GM19372 (cell line): ENCODE results near the gene ZNF26.

Experiments
- ATAC-seq: cut with Tn5 transposase; IDR thresholded peaks from one replicate; pipeline ENCODE4 v1.9.1; 2021; ENCODE audit warnings: mild to moderate bottlenecking, low read depth, moderate library complexity; ENCODE audit not compliant: unreplicated experiment

ZNF26 gene

DNA sequence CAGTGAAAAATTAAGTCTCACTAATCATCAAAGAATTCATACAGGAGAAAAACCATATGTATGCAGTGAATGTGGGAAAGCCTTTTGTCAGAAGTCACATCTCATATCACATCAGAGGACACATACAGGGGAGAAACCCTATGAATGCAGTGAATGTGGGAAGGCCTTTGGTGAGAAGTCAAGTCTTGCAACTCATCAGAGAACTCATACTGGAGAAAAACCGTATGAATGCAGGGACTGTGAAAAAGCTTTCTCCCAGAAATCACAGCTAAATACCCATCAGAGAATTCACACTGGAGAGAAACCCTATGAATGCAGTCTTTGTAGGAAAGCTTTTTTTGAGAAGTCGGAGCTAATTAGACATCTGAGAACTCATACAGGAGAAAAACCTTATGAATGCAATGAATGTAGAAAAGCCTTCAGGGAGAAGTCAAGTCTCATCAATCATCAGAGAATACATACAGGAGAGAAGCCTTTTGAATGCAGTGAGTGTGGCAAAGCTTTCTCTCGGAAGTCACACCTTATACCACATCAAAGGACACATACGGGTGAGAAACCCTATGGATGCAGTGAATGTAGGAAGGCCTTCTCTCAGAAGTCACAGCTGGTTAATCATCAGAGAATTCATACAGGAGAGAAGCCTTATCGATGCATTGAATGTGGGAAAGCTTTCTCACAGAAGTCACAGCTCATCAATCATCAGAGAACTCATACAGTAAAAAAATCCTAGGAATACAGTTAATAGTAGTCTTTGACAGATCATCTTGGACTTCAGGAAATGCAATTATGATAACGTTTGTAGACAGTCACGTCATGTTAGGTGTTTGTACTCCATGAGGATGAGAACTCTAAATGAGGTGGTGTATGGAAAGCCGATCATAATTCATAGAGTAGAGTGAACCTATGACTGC is 72.3 kb downstream of the ZNF26 start:
- no peak for ATAC-seq

DNA sequence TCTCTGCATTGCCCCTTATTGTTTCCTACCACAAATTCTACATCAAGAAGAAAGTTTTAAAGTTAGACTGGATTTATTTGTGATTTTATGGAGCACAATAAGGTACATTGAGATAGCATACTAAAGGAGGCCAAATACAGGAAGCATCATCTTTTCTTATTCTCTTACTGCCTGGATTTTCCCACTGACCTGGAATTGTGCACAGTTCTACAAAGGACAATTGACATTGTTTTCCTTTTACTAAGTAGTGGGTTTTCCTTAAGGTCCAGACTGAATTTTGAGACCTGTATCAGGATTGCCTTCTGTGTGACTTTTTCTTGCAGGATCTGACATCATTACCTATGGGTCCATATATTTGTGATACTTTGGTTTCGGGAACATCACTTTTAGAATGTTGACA is 75.8 kb downstream of the ZNF26 start:
- ATAC-seq: no peak

DNA sequence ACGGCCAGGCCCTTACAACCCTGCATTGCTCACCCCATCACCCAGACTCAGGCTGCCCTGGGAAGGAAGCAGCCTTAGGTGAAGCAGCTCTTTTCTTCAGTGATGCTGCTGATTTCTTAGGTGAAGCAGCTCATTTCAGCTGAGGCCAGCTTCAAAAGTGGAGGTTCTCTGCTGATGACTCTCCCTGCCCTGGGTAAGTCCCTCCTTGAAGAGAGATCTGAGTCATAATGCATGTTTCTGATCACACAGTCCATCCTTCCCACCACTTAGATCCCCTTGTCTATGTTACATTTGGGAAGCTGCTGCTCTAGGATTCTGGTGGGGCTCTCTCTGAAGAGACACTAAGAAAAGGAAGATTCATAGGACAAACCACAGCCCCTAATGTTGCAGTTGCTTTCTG is 77.4 kb downstream of the ZNF26 start:
- ATAC-seq: no peak

DNA sequence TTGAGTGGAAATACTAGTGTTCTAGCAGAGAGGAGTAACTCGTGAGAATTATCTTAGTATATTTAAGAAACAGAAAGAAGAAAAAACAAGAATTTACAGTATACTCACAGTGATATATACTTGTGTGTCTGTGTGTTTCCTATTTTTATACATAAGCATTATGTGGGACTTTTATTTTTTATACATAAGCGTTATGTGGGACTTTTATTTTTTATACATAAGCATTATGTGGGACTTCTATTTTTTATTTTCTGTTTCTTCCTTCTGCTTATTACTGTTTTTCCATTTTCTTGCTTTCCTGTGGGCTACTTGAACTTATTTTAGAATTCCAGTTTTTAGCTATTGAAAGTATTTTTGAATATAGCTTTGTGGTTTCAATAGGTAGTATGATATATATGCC is 87.7 kb downstream of the ZNF26 start:
- ATAC-seq: no peak
